ENCODE measurements around the gene TMC7. TPM values are rescaled to one million over a fixed set of nuclear protein-coding genes. Genes with fewer than 3 reads are reported as not detected.

Gene TMC7
- total RNA-seq, 1 experiment from 2014 or later = 4.3 TPM

DNA sequence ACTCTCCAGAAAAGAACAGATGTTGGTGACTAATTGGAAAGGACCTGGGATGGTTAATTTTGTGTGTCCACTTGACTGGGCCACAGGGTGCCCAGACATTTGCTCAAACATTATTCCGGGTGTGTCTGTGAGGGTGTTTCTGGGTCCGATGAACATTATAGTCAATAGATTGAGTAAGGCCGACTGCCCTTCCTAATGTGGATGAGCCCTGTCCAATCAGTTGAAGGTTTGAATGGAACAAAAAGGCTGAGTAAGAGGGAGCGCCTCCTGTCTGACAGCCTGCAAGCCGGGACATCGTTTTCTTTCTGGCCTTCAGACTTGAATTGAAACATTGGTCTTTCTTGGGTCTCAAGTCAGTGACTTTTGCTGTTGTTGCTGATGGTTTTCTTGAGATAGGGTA is 107.2 kb downstream of the TMC7 start:
- Mint-ChIP-seq H3K36me3 (ENCODE audit: insufficient read depth in 1 of 3, low read depth in 3 of 3) (no peaks in the 10 kb centered on the region), H3K27me3 (ENCODE audit: low read depth) (peaks cover 9% of the 10 kb centered on the region), H3K4me3 (no peak overlapping the region), H3K9me3 (0 out of 5 replicates have a peak, but pooled peaks cover 0 to 2% of the 10 kb centered on the region in 2 experiments), H3K27ac (no peak overlapping the region), H3K4me1 (peaks cover 9 to 10% of the 10 kb centered on the region in 2 experiments; a peak in 3 of 4 replicates)
- H3K27me3 ChIP-seq (ENCODE audit: insufficient read depth, low read length) = no peaks in the 10 kb centered on the region
- H2AFZ ChIP-seq (ENCODE audit: low read length) = no peak overlapping the region
- H4K8ac ChIP-seq (replicated peaks; ENCODE audit: insufficient read length, low read depth, low read length) = no peak overlapping the region
- no peaks in the 10 kb centered on the region for H3K79me1 ChIP-seq (ENCODE audit: insufficient read depth, low read depth, low read length, poor library complexity, severe bottlenecking)
- no peak overlapping the region for H3K9ac ChIP-seq (ENCODE audit: extremely low read depth, insufficient read length, low read length)
- H3K9me3 ChIP-seq (ENCODE audit: control insufficient read depth, low read depth, low read length) = no peaks in the 10 kb centered on the region
- TF ChIP-seq, protein P1, sequence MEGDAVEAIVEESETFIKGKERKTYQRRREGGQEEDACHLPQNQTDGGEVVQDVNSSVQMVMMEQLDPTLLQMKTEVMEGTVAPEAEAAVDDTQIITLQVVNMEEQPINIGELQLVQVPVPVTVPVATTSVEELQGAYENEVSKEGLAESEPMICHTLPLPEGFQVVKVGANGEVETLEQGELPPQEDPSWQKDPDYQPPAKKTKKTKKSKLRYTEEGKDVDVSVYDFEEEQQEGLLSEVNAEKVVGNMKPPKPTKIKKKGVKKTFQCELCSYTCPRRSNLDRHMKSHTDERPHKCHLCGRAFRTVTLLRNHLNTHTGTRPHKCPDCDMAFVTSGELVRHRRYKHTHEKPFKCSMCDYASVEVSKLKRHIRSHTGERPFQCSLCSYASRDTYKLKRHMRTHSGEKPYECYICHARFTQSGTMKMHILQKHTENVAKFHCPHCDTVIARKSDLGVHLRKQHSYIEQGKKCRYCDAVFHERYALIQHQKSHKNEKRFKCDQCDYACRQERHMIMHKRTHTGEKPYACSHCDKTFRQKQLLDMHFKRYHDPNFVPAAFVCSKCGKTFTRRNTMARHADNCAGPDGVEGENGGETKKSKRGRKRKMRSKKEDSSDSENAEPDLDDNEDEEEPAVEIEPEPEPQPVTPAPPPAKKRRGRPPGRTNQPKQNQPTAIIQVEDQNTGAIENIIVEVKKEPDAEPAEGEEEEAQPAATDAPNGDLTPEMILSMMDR (conservative IDR thresholded peaks at IDR 0.05) = no peak
- WGBS (ENCODE audit: extremely low coverage, insufficient read length, low lambda C conversion rate) = no CpG with 5 or more reads among the region's 6 CpGs
- H2AK5ac ChIP-seq (ENCODE audit: insufficient read length, low read length) = no peak overlapping the region
- no peak overlapping the region for H2BK5ac ChIP-seq (ENCODE audit: insufficient read length, low read length)
- H4K5ac ChIP-seq (ENCODE audit: insufficient read length, low read depth, low read length) = no peak overlapping the region
- H4K20me1 ChIP-seq (ENCODE audit: control insufficient read depth, insufficient read depth, insufficient read length) = no peaks in the 10 kb centered on the region
- H2BK120ac ChIP-seq (ENCODE audit: low read depth, low read length, poor library complexity, severe bottlenecking) = no peak overlapping the region
- H3K23me2 ChIP-seq (ENCODE audit: insufficient read length, low read depth, low read length, poor library complexity, severe bottlenecking) = no peaks in the 10 kb centered on the region
- no peak overlapping the region for H4K91ac ChIP-seq (ENCODE audit: insufficient read length, low read depth, low read length)
- H3K56ac ChIP-seq (ENCODE audit: insufficient read length, low read depth, low read length) = no peak overlapping the region
- no peak overlapping the region for H3K18ac ChIP-seq (ENCODE audit: insufficient read length, low read depth, low read length)
- H2BK12ac ChIP-seq (ENCODE audit: insufficient read length, low read depth, low read length) = no peak overlapping the region
- no peaks in the 10 kb centered on the region for H3K4me1 ChIP-seq (ENCODE audit: insufficient read depth, low read length)
- H3K79me2 ChIP-seq (ENCODE audit: insufficient read depth, low read length) = no peaks in the 10 kb centered on the region
- no peak for DNase-seq
- H2BK15ac ChIP-seq (ENCODE audit: low read depth, low read length) = no peak overlapping the region
- no peak overlapping the region for H3K4ac ChIP-seq (ENCODE audit: low read depth, low read length)
- no peak overlapping the region for H3K23ac ChIP-seq (ENCODE audit: insufficient read length, low read depth, low read length)
- H3K4me2 ChIP-seq (ENCODE audit: insufficient read depth, insufficient read length, low read length) = no peak overlapping the region
- H2BK20ac ChIP-seq (ENCODE audit: low read depth, low read length, poor library complexity, severe bottlenecking) = no peak overlapping the region
- H3T11ph ChIP-seq (ENCODE audit: low read length) = no peak overlapping the region
- no peak overlapping the region for H3K14ac ChIP-seq (ENCODE audit: insufficient read depth, low read length)
- no peak overlapping the region for H3K27ac ChIP-seq (ENCODE audit: insufficient read length, low read depth, low read length)
